BLaER1 (cell line): ENCODE measurements around the gene WNT3A.
"Not testable (repeated sequence)": the region's sequence is repeated elsewhere in the genome, so short reads cannot be mapped to it uniquely, and the experiment has no call there.

Experiments
- H3K27ac ChIP-seq: shearing (Covaris generic); formaldehyde crosslinking; 2 replicates; pipeline ENCODE4 v1.8.1; 2022
- H3K27me3 ChIP-seq: shearing (Covaris generic); formaldehyde crosslinking; 2 replicates; pipeline ENCODE4 v1.8.1; 2022
- H3K36me3 ChIP-seq: shearing (Covaris generic); formaldehyde crosslinking; 2 replicates; pipeline ENCODE4 v1.8.1; 2022
- H3K4me1 ChIP-seq: shearing (Covaris generic); formaldehyde crosslinking; 2 replicates; pipeline ENCODE4 v1.8.1; 2022
- H3K4me2 ChIP-seq: shearing (Covaris generic); formaldehyde crosslinking; 2 replicates; pipeline ENCODE4 v1.8.1; 2022
- H3K4me3 ChIP-seq: shearing (Covaris generic); formaldehyde crosslinking; 2 replicates; pipeline ENCODE4 v1.8.1; 2022
- H3K9ac ChIP-seq: shearing (Covaris generic); formaldehyde crosslinking; 2 replicates; pipeline ENCODE4 v1.8.1; 2022
- H3K9me3 ChIP-seq: shearing (Covaris generic); formaldehyde crosslinking; 2 replicates; pipeline ENCODE4 v1.8.1; 2022
- H4K20me1 ChIP-seq: shearing (Covaris generic); formaldehyde crosslinking; 2 replicates; pipeline ENCODE4 v1.8.1; 2022
- Cebpa-rat ChIP-seq: shearing (Covaris generic); IDR thresholded peaks from 2 replicates; pipeline ENCODE4 v1.8.1; 2022

The WNT3A gene

DNA sequence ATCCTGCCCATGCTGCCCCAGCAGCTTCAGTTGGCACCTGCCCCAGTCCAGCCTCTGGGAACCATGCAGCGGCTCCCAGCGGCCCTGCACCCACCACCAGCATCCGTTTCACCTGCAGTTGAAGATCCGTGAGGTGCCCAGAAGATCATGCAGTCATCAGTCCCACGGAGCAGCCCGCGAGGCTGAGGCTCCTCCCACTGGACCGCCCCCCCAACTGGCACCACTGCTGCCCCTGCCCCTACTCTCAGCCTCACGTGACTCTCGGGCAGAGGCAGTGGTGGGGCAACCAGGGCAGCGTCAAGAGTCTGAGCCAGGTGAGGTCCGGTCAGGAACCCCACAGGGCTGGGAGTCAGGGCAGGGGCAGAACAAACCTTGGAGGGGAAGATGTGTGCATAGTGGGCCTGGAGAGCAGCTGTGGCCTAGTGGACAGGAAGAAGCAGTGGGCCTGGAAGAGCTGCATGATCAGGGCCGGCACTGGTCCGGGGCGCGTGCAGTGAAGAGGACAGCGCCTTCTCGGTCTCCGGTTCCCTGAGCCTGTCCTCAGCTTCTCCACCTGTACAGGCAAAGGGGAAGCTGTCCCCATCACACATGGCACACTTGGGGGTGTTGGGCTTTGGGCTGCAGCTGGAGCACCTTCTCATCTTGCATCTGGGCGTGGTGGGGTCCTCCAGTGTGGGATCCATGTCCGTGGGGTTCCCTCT lies 31.1 kb upstream of the WNT3A start:
- H3K27ac ChIP-seq, H3K4me2 ChIP-seq, H3K36me3 ChIP-seq, H3K4me3 ChIP-seq, H3K9ac ChIP-seq, H3K4me1 ChIP-seq, H3K9me3 ChIP-seq, H3K27me3 ChIP-seq, H4K20me1 ChIP-seq: not testable (repeated sequence)

DNA sequence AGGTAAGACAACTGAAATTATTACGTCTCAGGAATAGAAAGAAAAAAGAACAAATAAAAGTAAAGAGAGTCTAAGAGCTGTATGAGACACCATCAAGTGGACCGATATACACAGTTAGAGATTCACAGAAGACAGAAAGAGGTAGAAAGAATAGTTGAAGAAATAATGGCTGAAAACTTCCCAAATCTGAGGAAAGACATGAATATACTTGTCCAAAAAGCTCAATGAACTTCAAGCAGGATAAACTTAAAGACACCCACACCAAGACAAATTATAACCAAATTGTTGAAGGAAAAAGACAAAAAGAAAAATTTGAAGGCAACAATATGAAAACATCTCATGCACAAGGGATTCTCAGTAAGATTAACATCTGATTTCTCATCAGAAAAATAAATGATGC lies 19.6 kb upstream of the WNT3A start:
- H3K9ac ChIP-seq = no peak overlapping the region
- H3K9me3 ChIP-seq = peaks cover 9% of the 10 kb centered on the region
- H4K20me1 ChIP-seq = no peaks in the 10 kb centered on the region
- H3K36me3 ChIP-seq = no peaks in the 10 kb centered on the region
- H3K4me2 ChIP-seq = no peak overlapping the region
- no peaks in the 10 kb centered on the region for H3K4me1 ChIP-seq
- TF ChIP-seq Cebpa-rat = no peak
- no peak overlapping the region for H3K4me3 ChIP-seq
- H3K27ac ChIP-seq = no peak overlapping the region
- no peaks in the 10 kb centered on the region for H3K27me3 ChIP-seq

DNA sequence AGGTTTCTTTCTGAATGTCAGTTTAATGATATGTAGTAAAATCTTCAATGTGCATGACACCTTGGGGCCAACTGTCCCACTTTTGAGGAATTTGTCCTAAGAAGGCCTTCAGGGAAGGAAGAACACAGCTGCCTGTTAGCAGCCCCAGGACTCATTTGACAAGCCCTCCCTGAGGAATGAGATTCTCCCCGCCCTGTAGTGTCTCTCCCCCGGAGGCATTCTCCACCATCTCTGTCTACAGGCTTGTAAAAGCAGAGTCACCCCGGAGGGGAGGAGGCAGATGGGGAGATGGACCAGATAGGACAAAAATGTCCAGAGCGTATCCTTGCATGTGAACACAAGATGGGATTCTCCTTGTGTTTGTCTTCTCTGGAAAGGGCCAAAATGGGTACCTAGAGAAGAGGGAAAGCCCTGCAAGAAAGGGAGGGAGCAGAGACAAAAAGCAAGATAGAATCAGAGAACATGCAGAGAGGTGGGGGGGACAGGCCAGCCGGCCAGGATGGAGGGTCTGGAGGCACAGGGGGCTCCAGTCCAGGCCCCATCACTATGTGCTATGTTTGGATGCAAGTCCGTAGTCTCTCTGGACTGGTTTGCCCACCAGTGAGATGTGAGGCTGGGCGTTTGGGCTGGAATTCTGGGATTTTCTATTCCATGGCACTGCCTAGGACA lies 12.0 kb upstream of the WNT3A start:
- Histone ChIP-seq H3K4me3 (no peak overlapping the region), H3K27me3 (no peaks in the 10 kb centered on the region), H3K9ac (no peak overlapping the region), H3K36me3 (no peaks in the 10 kb centered on the region), H3K9me3 (peaks cover 50% of the 10 kb centered on the region), H3K4me2 (no peak overlapping the region), H4K20me1 (no peaks in the 10 kb centered on the region), H3K27ac (no peak overlapping the region), H3K4me1 (no peaks in the 10 kb centered on the region)
- TF ChIP-seq Cebpa-rat = no peak

DNA sequence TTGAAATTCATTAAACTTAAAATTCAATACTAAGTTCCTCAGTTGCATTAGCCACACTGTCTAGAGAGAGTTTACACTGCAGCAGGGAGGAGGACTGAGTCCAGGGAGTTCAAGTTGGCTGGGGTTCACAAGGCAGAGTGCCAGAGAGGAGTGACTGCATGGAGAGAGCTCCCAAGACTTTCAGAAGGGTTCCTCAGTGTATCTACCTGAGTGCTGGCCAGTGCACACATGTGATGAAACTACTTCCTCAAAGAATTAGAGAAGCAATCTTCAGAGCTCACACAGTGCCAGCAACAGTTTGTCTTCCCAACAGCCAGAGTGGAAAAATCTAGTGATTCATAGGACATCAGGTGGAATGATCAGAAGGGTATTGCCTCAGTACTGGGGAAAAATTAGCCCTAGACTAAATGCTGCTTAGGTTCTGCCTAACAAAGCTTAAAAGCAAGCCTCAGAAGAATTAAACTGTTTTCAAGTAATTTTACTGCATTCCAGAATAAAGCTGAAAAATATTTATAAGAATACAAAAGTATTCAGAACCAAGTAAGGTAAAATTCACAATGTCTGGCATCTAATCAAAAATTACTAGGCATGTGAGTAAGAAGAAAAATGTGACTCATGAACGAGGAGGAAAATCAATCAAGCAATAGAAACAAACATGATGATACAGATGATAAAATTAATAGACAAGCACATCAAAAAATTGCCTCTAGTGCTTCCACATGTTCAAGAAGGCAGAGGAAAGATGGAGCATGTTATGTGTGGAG lies 10.4 kb upstream of the WNT3A start:
- H3K27me3 ChIP-seq = no peaks in the 10 kb centered on the region
- TF ChIP-seq Cebpa-rat = no peak
- H3K4me1 ChIP-seq = no peaks in the 10 kb centered on the region
- no peak overlapping the region for H3K4me2 ChIP-seq
- H3K9me3 ChIP-seq = peaks cover 43% of the 10 kb centered on the region
- no peaks in the 10 kb centered on the region for H4K20me1 ChIP-seq
- H3K36me3 ChIP-seq = no peaks in the 10 kb centered on the region
- no peak overlapping the region for H3K4me3 ChIP-seq
- H3K9ac ChIP-seq = no peak overlapping the region
- H3K27ac ChIP-seq = no peak overlapping the region

DNA sequence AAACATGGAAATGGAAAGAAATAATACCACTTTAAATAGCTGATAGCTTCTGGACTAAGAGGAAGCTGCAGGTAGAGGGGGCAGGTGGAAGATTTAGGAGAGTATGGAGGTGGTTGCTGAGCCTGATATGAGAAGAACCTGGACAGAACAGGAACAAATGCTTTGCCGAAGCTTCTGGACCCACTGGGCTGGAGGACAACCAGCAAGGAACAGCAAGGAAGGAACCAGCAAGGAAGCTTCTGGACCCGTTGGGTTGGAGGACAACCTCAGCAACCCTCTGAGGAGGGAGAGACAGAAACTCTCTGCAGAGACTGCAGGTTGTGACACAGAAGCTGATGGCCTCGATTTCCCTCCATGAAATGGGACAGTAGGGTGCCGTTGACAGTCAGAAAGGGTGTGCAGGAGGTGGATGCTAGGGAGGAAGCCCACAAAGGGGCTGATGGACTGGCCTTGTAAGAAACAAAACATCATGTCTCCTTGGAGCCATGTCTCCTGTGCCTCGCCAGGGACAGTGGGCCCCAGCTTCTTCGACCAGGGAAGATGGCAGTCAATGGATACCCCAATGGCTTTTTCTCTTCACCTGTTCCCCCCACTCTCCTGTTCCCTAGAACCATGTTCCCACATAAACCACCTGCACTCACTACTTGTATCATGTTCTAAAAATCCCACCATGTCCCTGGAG lies 8.3 kb upstream of the WNT3A start:
- Histone ChIP-seq H4K20me1 (no peaks in the 10 kb centered on the region), H3K4me1 (no peaks in the 10 kb centered on the region), H3K4me3 (no peak overlapping the region), H3K36me3 (no peaks in the 10 kb centered on the region), H3K9me3 (peaks cover 41% of the 10 kb centered on the region), H3K27me3 (peaks cover 6% of the 10 kb centered on the region; the same call in 1 of the 2 replicates), H3K4me2 (no peak overlapping the region), H3K9ac (no peak overlapping the region), H3K27ac (no peak overlapping the region)
- TF ChIP-seq Cebpa-rat = no peak

DNA sequence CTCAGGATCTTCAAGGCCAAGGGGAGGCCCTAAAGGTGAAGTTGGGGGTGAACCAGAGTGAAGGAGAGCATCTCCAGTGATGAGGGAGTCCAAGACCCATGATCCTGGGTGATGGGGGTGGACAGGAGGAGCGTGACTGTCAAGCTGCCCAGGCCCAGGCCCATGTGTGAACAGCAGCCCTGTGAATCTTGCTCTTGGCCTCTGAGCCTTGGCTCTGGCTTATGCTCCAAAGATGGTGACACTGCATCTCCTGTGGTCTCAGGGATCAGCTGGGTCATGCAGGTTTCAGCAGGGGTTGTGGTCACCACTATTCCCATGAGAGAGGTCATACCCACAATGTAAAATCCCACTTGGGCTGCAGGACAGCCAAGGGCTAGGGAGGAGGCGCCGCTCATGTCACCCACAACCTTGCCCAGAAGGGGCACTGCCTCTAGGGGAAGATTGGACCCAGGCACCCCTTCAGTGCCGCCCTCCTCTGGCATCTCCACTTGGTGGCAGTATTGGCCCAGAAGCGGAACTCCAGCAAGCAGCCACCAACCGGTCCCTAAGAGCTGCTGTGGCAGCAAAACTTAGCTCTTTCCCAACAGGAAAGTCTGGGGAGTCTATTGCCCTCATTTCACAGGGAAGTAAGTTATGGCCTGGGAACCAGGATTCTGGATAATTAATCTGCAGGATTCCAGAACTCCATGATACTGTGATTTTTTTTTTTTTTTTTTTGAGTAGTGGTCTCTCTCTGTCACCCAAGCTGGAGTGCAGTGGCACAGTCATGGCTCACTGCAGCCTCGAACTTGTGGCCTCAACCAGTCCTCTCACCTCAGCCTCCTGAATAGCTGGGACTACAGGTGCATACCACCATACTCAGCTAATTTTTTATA lies 7.5 kb upstream of the WNT3A start:
- H3K36me3 ChIP-seq = no peaks in the 10 kb centered on the region
- no peaks in the 10 kb centered on the region for H3K4me1 ChIP-seq
- TF ChIP-seq Cebpa-rat = no peak
- H3K4me2 ChIP-seq = no peak overlapping the region
- H4K20me1 ChIP-seq = peaks cover 5% of the 10 kb centered on the region; the same call in 1 of the 2 replicates
- peaks cover 14% of the 10 kb centered on the region for H3K27me3 ChIP-seq
- H3K4me3 ChIP-seq = no peak overlapping the region
- H3K9me3 ChIP-seq = peaks cover 41% of the 10 kb centered on the region
- no peak overlapping the region for H3K27ac ChIP-seq
- H3K9ac ChIP-seq = no peak overlapping the region

DNA sequence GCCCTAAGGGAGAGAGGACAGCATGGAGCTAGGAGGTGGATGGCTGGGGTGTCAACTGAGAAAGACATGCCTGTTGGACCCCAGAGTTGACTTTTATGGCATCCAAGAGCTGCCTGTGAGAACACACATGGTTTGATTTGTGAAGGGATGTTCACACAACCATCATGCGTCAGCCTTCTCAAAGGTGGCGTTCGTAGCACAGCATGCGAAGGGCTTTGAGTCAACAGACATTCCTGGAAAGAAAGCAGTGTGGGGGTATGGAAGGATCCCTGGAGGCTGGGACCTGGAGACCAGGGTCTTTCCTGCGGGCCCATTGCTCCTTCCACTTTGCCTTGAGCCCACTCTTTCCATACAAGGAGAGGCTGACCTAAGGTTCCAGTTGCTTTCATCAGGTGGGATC lies 6.4 kb upstream of the WNT3A start:
- Histone ChIP-seq H3K4me1 (peaks cover 7% of the 10 kb centered on the region; the same call in 1 of the 2 replicates), H3K27ac (no peak overlapping the region), H3K4me3 (no peak overlapping the region), H4K20me1 (peaks cover 17% of the 10 kb centered on the region; the same call in 1 of the 2 replicates), H3K9ac (no peak overlapping the region), H3K36me3 (no peaks in the 10 kb centered on the region), H3K9me3 (peaks cover 34% of the 10 kb centered on the region), H3K4me2 (no peak overlapping the region), H3K27me3 (peaks cover 25% of the 10 kb centered on the region)
- no peak for TF ChIP-seq Cebpa-rat

DNA sequence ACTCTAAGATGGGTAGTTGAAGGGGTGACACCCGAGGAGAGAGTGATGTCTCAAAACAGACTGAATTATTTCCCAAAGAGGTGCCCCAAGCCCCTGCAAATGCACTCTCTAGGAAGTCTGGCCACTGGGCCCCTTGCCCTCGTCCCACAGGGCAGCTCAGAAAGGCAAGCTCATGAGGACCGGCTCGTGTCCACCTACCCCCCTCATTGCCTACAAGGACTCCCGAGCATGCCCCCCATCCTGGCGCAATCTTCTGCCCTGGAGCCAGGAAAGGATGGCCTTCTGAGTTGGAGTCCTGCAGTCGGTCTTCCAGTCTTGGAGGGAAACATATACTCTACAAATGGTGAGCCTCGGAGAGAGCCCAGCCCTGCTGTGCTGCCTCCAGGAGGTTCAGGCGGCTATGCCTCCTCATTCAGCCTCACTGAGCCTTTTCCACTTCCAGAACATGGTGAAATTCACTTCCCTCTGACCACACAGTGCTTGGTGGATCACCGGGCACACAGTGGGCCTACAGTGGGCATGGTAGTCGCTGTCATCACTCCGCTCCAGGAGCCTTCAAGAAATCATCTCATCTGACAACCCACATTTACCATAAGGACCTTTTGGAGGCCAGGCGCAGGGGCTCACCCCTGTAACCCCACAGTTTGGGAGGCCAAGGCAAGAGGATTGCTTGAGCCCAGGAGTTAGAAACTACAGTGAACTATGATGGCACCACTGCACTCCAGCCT lies 5.8 kb upstream of the WNT3A start:
- Histone ChIP-seq H3K9me3 (peaks cover 28% of the 10 kb centered on the region), H3K9ac (no peak overlapping the region), H3K4me3 (no peak overlapping the region), H3K27me3 (peaks cover 31% of the 10 kb centered on the region), H3K4me2 (no peak overlapping the region), H3K4me1 (peaks cover 11% of the 10 kb centered on the region; the same call in 1 of the 2 replicates), H4K20me1 (peaks cover 20% of the 10 kb centered on the region; the same call in 1 of the 2 replicates), H3K27ac (no peak overlapping the region), H3K36me3 (no peaks in the 10 kb centered on the region)
- TF ChIP-seq Cebpa-rat = no peak
